OCI-LY3 (cell line): ENCODE results near the gene DNASE2B.

Experiments
- EZH2phosphoT487 ChIP-seq: fragments of 200-600 bp; shearing (Covaris generic); IDR thresholded peaks from 2 replicates; pipeline ENCODE4 v1.6.1; 2018; ENCODE audit warnings: antibody characterized with exemption, mixed run types, low read depth
- TF ChIP-seq, protein P1 (sequence below): fragments of 200-600, 300-600 bp; sonication (generic); IDR thresholded peaks from 2 replicates; pipeline ENCODE4 v1.5.1; 2014; ENCODE audit warnings: antibody characterized with exemption, low read length, low read depth

DNA sequence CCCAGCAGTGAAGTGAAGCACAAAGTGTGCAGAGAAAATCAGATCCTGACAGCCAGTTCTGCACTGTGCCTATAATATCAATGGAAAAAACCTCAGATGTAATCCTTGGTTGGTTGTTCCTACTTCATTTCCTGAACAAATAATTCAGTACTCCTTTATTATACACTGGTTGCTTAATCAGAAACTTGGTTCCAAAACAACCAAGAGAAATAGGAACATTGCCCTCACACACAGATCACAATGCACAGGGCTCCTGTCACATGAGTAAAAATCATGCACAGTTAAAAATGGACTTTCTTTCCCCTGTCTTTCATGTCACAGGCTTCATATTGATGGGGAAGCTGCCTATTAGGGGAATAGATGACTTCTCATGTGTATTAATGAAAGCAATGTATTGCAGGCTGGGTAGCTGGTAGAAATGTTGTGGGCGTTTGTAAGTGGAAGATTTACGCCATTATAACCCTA, 9.7 kb downstream of the DNASE2B start:
- TF ChIP-seq, protein P1, sequence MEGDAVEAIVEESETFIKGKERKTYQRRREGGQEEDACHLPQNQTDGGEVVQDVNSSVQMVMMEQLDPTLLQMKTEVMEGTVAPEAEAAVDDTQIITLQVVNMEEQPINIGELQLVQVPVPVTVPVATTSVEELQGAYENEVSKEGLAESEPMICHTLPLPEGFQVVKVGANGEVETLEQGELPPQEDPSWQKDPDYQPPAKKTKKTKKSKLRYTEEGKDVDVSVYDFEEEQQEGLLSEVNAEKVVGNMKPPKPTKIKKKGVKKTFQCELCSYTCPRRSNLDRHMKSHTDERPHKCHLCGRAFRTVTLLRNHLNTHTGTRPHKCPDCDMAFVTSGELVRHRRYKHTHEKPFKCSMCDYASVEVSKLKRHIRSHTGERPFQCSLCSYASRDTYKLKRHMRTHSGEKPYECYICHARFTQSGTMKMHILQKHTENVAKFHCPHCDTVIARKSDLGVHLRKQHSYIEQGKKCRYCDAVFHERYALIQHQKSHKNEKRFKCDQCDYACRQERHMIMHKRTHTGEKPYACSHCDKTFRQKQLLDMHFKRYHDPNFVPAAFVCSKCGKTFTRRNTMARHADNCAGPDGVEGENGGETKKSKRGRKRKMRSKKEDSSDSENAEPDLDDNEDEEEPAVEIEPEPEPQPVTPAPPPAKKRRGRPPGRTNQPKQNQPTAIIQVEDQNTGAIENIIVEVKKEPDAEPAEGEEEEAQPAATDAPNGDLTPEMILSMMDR: no peak
- TF ChIP-seq EZH2phosphoT487: no peak
